Measurements from ENCODE around the gene SLC12A9.
"Not testable (repeated sequence)": the region's sequence is repeated elsewhere in the genome, so short reads cannot be mapped to it uniquely, and the experiment has no call there.

Gene SLC12A9, protein sequence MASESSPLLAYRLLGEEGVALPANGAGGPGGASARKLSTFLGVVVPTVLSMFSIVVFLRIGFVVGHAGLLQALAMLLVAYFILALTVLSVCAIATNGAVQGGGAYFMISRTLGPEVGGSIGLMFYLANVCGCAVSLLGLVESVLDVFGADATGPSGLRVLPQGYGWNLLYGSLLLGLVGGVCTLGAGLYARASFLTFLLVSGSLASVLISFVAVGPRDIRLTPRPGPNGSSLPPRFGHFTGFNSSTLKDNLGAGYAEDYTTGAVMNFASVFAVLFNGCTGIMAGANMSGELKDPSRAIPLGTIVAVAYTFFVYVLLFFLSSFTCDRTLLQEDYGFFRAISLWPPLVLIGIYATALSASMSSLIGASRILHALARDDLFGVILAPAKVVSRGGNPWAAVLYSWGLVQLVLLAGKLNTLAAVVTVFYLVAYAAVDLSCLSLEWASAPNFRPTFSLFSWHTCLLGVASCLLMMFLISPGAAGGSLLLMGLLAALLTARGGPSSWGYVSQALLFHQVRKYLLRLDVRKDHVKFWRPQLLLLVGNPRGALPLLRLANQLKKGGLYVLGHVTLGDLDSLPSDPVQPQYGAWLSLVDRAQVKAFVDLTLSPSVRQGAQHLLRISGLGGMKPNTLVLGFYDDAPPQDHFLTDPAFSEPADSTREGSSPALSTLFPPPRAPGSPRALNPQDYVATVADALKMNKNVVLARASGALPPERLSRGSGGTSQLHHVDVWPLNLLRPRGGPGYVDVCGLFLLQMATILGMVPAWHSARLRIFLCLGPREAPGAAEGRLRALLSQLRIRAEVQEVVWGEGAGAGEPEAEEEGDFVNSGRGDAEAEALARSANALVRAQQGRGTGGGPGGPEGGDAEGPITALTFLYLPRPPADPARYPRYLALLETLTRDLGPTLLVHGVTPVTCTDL

DNA sequence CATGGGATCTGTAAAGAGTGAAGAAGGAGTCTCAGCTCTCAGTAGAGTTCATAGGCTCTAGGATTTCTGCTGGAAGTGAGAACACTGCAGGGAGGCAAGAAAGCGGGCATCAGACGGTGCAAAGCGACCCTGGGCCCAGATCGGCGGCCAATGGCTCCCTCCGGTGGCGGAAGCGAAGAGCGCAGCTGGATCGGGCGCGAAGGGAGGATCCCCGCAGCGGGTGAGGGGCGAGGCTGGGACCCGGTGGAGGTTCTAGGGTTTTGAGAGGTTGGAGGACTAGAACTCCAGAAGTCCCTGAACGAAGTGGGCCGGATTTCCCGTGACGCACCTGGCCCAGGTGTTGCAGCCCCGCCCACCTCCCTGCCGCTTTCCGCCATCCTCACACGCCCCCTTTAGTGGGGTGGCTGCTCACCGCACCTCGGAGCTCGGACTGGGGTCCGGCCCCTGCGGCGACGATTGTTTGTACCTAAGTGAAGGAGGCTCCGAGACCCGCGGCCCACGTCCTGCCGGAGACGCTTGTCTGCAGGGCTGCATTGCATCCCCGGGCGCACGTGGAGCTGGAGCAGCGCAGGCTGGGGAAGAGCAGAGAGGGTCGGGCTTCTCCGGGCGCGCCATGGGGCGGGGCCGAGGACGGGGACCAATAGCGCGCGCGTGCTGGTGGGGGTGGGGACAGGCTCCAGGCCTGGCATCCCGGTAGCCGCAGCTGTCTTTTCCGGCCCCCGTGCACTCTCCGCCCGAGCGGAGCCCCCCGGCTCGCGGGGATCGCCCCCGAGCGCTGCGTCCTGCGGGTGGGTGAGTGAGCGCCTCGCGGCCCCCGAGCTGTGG lies at the start of gene SLC12A9:
TSS of gene SLC12A9 (plus strand) at position 666 of the 825 bp plus-strand sequence. CDS start 1,485 bp downstream, outside the sequence.
- peak; percentile 89 for DNase-seq

DNA sequence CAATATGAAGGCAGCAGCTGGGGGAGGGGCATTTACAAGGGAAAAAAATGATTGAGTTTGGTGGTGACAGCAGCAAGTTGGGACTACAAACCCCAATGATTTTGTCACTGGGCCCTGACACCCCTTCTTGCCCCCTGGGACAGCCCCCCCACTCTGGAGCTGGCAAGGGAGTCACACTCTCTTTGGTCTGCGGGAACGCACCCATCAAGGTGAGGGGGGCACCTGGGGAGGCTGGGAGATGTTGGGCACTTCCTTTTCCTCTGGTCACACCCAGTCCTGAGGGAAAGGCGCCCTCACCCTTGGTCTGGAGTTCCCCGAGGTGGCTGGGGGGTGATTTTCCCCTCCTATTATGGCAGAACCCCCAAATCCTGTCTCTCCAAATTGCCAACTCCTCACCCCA lies 49.6 kb upstream of the SLC12A9 start:
- DNase-seq = no peak

DNA sequence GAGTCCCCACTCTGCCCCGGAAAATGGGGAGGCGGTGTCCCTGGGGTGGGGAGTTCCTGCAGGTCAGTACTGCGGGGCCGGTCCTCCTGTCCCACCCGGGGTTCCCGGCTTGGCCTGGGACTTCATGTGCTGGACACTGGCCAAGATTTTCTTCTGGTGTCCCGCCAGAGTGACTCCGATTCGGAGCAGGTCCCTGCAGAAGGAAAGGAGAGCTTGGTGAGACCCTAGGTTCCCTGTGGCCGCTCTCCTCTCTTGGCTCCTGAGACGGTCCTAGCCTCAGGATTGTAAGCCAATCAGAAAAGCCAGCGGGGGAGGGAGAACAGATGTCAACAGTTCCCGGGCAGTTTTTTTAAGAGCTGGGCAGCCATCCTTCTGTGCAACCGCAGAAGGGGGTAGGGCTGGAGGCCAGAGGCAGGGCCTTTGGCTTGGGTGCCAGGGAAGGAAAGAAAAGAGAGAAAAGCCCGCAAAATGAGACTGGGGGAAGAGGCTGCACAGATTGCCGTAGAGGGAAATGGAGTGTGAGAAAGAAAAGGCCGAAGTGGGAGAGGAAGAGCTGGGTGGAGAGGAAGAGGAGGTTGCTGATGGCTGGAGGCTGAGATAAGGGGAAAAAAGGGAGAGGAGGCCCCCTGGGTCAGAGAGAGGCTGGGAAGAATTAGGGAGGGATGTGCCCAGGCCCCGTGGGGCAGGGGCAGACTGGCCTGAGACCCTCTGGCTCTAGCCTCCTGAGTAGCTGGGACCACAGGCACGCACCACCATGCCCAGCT lies 48.9 kb upstream of the SLC12A9 start:
- no peak for DNase-seq

DNA sequence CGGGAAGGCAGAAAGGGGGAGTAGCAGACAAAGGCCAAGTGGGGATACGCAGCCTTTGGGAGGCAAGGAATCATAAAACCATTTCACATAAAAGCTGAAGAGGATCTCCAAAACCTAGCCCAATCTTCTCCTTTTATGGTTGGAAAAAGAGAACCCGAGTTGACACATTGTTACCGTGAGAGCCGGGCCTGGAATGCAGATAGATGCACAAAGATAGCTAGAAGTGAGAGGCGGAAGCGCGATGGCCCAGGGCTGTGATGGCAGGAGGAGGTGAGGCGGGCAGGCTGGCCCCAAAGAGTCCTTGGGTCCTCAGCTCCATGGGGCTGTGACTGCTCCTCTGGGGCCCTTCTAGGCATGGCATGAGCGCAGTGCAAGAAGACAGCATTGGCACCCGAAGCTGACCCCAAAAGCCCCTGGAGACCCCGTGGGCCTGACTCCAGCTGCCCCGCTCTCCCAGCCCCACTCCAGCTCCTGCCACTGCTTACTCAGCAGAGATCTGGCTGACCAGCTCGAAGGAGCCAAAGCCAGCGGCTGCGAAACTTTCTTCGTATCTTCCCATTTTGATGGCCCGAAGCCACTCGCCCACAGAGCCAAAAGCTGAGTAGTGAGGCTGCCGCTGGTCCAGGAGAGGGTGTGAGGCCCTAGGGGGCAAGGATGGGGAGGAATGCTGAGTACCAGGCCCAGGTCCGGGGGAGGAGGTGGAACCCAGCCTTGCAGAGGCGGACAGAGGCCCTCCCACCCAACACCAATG lies 47.7 kb upstream of the SLC12A9 start:
- DNase-seq = no peak

DNA sequence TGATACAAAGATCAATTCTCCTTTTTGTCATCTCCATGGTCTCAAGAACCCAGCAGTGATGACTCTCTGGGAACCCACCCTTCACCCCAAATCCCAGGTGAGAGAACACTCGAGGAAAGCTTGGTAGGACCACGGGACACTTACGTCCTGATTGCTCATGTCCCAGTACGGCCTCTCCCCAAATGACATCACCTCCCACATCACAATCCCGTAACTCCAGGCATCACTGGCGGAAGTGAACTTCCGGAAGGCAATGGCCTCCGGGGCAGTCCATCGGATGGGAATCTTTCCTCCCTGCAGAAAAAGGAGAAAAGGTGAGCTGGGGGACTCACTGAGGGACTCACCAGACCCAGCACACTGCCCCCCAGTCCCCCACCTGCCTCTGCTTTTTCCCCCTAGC lies 46.2 kb upstream of the SLC12A9 start:
- no peak for DNase-seq

DNA sequence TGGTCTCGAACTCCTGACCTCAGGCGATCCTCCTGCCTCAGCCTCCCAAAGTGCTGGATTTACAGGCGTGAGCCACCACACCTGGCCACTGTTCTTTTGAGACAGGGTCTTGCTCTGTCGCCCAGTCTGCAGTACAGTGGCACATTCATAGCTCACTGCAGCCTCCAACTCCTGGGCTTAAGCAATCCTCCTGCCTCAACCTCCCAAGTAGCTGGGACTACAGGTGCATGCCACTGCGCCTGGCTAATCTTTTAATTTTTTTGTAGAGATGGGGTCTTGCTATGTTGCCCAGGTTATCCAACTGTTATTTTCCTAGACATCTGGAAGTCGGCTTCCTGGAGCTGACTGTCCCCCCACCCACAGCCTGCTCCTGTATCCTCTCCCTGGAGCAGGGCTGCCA lies 45.6 kb upstream of the SLC12A9 start:
- DNase-seq = not testable (repeated sequence)

DNA sequence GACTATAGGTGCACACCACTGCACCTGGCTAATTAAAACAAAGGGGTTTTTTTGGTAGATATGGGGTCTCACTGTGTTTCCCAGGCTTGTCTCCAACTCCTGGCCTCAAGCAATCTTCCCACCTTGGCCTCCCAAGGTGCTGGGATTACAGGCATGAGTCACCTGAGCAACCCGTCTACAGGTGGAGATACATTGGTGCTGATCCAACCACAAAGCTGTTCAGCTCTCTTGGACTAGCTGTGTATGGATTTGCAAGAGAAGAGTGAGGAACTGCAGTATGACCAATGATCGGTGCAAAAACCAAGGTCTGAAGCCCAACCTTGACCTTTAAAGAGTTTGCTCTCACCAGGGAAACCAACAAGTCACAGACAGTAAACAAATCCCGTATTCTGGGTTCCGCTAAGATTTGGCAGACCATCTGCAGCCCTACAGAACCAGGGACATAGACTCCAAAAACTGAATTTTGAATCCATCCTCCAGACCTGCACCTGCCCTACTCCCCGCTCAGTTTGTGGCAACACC lies 44.1 kb upstream of the SLC12A9 start:
- DNase-seq = no peak

DNA sequence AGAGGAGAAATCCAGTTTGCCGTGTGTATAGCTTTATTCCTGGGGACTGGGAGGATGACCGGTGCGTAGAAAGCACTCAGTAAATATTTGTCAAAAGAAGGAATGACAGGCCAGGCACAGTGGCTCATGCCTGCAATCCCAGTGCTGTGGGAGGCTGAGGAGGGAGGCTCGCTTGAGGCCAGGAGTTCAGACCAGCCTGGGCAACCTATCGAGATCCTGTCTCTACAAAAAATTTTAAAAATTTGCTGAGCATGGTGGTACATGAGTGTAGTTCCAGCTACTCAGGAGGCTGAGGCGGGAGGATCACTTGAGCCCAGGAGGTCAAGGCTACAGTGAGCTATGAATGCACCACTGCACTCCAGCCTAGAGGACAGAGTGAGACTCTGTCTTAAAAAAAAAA lies 41.0 kb upstream of the SLC12A9 start:
- no peak for DNase-seq

DNA sequence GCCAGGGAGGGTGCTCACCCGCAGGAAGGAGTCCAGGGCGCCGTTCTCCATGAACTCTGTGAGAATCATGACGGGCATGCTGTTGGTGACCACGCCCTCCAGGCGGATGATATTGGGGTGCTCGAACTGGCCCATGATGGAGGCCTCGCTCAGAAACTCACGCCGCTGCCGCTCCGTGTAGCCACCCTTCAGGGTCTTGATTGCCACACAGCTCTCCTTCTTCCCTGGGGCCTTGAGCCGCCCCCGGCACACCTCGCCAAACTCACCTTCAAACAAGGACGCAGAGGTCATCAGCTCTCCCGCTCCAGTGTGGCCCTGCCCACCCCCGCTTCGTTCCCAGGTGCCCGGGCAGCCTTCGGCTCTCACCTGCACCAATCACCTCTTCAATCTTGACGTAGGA lies 39.8 kb upstream of the SLC12A9 start:
- no peak for DNase-seq

DNA sequence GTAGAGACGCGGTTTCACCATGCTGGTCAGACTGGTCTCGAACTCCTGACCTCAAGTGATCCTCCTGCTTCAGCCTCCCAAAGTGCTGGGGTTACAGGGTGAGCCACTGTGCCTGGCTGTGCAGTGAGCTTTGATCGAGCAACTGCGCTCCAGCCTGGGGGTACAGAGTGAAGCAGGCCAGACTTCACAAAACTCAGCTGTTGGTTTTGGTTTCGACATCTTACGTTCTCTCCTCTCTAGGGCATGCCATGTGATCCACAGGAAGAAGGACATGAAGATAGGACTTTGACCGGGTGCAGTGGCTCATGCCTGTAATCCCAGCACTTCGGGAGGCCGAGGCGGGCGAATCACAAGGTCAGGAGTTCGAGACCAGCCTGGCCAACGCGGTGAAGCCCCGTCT lies 36.0 kb upstream of the SLC12A9 start:
- DNase-seq = not testable (repeated sequence)

DNA sequence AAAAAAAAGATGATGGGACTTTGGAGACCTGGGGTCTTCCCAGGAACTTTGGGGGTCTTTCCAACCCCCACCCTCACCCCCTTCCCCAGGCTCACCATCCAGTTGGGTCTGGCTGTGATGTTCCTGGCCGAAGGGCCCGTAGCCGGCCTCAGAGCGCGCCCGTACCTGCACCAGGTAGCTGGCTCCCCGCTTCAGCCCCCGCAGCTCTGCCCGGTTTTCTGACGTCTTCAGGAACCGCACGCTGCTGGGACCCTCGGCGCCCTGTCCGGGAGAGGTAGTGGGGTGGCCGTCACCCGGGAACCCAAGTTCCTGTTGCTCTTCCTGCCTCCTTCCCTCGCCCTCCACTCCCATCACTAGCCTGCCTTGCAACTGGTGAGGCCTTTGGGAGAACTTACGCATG lies 35.4 kb upstream of the SLC12A9 start:
- no peak for DNase-seq

DNA sequence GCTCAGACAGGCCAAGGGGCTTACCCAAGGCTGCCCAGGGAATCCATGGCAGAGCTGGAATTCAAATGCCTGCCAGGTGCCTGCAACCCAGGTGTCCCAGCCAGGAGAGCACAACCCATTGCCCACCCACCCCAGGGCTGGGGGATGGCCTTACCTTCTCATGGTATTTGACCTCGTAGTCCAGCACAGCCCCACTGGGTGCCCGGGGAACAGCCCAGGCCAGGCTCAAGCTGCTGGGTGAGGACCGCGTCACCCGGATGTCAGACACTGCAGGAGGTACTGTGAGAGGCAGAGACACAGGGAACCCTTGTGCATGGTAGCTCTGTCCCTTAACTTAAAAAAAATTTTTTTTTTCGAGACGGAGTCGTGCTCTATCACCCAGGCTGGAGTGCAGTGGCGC lies 34.1 kb upstream of the SLC12A9 start:
- no peak for DNase-seq

DNA sequence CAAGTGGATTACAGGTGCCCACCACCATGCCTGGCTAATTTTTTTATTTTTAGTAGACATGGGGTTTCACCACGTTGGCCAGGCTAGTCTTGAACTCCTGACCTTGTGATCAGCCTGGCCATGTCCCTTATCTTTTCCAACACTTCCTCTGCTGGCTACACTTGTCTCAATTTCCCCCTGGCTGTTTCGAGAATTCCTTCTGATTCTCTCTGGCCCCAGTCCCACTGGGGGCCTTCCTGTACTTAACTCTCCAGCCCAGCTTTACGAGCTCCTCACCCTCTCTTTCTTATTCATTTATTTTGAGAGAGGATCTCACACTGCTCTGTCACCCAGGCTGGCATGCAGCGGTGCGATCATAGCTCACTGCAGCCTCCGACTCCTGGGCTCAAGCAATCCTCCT lies 33.7 kb upstream of the SLC12A9 start:
- no peak for DNase-seq

DNA sequence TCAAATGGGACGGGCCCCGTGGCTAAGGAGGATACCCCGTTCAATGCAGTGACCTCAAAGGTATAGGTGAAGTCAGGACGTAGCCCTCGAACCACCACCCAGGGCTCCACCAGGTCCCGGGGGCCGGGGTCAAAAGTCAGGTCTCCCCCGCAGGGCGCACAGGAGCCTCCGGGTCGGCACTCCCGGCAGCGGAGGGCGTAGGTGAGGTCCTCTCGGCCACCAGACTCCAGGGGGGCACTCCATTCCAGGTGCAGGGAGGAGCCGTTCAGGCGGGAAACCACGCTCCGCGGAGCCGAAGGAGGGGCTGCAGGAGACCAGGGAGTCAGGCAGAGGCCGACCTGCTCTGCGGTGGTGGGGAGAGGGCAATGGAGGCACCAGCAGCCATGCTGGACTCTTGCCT lies 32.9 kb upstream of the SLC12A9 start:
- no peak for DNase-seq

DNA sequence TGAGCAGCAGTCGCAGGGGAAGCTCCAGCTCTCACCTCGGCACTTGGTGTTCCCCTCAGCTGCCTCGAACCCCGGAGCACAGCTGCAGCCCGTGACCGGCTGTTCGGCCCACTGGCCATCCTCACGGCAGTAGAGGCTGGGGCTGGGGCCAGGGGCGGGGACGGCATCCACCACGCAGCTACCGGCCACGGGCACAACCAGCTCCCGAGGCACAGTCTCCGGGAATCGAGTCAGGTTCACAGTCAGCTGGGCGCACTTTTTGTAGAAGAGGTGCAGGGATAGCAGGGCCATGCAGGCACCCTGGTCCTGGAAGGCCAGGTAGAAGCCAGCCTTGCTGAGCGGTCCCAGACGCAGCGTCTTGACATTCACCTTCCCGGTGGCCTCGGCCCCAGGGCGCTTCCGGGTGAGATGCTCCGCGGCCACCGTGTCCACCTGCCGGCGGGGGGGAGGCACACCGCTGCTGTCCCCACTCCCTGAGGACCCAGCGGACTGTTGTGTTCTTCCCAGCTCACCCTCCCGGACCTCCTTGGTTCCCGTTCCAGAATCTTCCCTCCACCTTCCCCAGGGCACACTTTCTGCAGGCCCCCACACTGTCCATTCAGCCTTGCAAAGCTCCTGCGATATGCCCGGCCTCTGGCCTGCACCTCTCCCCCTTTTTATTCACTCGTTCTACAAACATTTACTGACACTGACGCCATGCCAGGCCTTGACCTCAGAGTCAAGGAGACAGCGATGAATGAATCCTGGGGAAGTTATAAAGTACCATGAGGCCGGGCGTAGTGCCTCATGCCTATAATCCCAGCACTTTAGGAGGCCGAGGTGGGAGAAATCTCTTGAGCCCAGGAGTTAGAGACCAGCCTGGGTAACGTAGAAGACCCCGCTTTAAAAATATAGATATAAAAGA lies 30.0 kb upstream of the SLC12A9 start:
- DNase-seq = no peak

DNA sequence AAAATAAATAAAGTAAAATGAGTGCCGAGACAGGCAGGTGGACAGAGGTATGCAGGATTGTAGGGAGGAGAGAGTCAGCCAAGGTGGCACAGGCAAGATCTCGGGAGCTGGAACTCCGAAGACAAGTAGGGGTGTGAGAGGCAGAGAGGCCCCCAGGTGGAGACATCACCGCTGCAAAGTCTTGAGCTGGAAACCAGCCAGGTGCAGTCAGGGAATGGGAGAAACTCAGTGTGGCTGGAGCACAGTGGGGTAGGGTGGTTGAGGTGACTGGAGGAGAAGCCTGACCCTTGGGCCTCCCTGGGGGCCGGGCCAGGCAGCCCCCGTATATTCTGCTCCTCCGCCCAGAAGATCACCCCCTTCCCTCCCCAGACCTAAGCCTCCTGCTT lies 29.4 kb upstream of the SLC12A9 start:
- DNase-seq = no peak

DNA sequence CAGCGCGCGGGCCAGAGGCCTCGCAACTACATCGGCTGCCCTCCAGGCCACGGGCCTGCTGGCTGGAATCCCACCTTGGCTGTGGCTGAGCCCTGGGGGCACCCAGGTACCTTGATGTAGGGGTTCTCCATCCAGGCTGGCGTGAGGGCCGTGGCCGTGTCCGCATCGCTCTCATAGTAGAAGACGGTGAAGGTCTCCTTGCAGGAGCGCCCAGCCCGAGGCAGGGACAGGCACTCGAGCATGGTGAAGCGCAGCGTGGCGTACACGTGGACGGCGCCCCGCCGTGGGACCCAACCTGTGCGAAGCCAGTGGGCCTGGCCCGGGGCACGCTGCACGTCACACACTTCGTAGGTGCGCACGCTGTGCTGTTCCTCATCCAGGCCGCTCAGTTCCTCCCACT lies 29.0 kb upstream of the SLC12A9 start:
- no peak for DNase-seq

DNA sequence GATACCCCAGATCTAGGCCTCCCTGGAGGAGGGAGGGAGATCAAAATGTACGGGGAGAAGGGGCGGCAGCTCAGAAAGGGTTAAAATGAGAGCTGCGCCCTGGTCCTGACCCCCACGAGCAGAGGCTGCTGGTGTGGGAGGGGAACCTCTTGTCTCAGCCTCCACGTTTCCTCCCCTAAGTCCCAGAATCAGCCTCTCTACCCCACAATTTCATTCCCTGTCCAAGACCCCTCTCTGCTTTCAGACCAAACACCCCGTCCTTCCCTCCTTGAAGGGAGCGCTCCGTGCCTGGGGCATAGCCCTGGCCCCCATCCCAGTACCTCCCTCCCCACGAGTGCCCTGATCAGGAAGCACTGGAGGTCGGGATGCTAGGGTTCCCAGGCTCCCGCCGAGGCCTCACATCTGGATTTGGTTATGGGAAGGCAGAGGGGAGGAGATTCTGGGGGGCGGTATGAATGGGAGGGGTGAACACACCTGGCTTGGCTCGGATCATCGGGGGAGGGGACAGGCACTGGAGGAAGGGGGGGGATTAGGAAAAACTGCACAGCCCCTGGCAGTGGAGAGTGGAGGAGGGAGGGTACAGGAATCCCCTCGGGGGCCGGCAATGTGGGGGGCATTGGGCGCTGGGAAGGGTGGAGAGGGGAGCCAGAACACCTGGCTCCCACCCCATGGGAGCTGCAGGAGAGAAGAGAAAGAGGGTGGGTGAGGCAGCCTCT lies 27.9 kb upstream of the SLC12A9 start:
- DNase-seq = no peak

DNA sequence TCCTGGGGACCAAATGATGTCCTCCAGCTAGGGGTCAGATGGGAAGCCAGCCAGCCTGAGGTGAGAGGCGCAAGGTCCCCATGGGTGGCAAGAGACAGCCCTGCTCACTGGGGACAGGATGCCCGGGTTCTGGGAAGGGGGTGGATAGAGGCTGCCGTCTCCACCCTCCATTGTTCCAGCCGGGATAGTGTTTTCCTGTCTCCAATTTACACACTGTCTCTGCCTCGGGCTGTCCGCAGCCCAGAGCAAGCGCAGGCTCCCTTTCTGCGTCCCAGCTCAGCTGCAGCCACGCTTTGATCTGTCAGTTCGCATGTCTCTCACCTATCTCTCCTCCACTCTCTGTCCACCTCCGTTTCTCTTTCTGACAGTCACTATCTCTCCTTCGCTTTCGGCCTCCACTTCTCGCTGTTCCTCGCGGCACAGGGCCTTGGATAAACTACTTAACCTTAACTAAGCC lies 27.3 kb upstream of the SLC12A9 start:
- no peak for DNase-seq

Measured in activated naive CD4-positive, alpha-beta T cell treated with anti-CD3 and anti-CD28 coated beads, Interleukin-2, amount 50 U/mL, for 16 hours (primary cell).